Activated CD4-positive, alpha-beta T cell treated with anti-CD3 and anti-CD28 coated beads, Interleukin-2, amount 50 U/mL, for 24 hours (primary cell): ENCODE results near the gene KIF4A.
A peak's percentile ranks its signal among the peaks of the same experiment; 100 is the strongest.

Experiments used
- DNase-seq, 2 donors: peaks; one replicate each; pipeline ENCODE4 v3.0.0-alpha.2; 2020; ENCODE audit warnings: low read depth in 1 of 2, low spot score in 1 of 2

KIF4A gene

GRCh38 chrX:70437921-70438665, 148.2 kb downstream of the KIF4A start:
- DNase-seq, result no peak

GRCh38 chrX:70439016-70439415, 149.1 kb downstream of the KIF4A start:
- no peak for DNase-seq

- no peak for DNase-seq
Observed at GRCh38 chrX:70442224-70442623, 152.3 kb downstream of the KIF4A start.

- no peak for DNase-seq
Observed at GRCh38 chrX:70444326-70444945, 154.5 kb downstream of the KIF4A start, which contains the start of gene DLG3. DLG3 (plus strand) TSS chrX:70444835; CDS start chrX:70445202, 367 bp downstream.

GRCh38 chrX:70444946-70445656, 155.2 kb downstream of the KIF4A start:
- no peak for DNase-seq

DNA sequence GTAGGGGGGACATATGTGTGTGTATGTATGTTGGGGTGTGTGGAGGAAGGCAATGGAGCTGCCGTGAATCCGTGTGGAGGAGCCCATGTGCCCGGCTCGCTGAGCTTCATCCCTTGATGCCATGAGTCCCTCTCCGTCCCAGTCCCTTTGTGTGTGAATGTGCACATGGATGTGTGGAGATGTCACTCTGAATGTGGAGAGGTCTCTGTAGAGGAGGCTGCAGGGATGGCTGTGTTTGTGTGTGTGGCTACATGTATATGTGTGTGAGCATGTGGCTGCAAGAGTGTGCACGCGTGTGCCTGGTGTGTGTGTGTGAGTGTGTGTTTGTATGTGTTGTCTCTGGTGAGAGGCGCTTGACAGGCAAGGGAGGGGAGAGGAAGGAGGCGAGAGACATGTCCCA, 156.0 kb downstream of the KIF4A start:
- DNase-seq, result no peak

DNA sequence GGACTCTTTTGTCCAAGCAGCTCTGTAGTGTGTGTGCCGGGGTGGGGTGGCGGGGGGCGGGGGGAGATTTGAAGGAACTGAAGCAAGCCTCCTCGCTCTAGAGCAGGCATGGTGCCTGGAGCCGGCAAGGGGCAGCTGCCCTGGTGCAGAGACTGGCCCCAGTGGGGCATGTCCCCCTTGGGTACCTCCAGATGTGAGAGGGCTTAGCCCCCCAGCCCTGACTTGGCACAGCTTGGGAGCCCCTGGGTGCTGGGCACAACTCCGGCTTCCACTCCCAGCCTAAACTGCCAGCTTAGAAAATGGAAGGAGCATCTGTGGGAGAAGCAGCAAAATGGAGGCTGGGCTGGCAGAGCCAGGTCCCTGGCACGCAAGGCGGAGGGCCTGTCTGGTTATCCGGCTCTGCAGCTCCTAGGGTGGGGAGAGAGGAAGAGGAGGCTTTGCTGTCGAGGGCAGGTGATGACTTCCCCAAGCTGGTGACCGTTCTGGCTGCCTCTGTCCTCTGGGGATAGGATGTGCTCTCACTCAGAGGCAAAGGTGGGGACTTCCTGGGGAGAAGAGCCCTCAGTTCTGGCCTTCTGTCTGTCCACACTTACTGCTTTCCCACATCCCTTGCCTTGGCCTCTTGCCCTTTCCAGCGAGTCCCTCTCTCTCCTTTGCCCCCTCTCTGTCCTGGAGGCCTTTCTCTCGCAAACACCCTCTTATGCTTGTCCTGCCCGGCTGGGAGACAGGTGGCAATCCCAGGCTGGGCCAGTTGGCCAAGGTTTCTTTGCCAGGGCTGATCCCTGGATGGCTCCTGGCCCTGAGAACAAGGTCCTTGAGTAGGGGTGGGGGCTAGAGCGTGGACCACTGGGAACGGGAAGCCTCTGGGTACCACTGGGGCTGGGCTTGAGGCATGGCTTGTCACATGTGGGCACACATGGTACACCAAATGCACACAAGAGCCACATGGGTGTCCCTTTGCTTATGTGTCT, 156.8 kb downstream of the KIF4A start:
- no peak for DNase-seq

DNA sequence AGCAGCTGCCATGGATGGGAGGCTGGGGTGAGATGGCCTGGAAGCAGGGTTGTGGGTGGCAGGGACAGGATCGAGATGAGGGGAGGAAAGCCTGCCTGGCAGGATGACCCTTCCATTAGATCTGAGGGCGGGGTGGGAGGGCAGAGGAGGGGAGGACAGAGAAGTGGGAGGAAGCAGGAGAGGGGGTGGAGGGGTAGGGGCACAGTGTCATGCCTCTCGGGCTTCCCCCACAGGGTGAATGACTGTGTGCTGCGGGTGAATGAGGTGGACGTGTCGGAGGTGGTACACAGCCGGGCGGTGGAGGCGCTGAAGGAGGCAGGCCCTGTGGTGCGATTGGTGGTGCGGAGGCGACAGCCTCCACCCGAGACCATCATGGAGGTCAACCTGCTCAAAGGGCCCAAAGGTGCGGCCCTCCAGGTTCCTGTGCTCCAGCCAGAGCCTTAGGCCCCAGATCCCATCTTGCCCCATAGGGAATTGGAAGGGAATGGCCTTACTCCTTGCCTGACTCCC, 159.6 kb downstream of the KIF4A start:
- DNase-seq, result no peak

GRCh38 chrX:70452143-70452733, 162.3 kb downstream of the KIF4A start:
- DNase-seq, result peak in 1 of 2 donors; percentile 32

DNA sequence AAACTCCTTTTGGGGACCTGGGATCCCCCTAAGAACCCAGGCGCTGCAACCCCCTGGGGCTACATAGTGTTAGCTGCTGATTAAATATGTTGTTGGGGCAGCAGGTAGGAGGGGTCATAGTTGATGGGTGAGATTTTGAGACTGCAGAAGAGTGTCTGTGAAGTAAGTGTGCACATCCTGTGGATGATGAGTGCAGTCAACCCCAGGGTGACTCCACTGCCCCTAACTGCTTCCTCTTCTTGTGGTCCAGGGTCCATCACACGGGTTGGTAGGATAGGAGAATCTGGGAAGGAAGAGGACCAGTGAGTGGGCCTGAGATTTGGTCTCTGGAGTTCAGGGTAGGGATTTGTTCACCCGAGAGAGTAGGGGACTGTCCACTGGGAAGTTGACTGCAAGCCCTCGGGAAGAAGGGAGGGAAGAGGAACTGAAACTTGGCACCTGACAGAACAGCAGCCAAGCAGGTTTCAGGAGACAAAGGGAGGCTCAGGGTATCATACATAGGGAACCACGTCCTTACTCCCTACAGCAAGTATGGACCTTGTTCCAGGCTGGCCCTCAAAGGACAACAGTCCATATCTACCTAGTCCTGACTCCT, 163.2 kb downstream of the KIF4A start:
- DNase-seq, result no peak

DNA sequence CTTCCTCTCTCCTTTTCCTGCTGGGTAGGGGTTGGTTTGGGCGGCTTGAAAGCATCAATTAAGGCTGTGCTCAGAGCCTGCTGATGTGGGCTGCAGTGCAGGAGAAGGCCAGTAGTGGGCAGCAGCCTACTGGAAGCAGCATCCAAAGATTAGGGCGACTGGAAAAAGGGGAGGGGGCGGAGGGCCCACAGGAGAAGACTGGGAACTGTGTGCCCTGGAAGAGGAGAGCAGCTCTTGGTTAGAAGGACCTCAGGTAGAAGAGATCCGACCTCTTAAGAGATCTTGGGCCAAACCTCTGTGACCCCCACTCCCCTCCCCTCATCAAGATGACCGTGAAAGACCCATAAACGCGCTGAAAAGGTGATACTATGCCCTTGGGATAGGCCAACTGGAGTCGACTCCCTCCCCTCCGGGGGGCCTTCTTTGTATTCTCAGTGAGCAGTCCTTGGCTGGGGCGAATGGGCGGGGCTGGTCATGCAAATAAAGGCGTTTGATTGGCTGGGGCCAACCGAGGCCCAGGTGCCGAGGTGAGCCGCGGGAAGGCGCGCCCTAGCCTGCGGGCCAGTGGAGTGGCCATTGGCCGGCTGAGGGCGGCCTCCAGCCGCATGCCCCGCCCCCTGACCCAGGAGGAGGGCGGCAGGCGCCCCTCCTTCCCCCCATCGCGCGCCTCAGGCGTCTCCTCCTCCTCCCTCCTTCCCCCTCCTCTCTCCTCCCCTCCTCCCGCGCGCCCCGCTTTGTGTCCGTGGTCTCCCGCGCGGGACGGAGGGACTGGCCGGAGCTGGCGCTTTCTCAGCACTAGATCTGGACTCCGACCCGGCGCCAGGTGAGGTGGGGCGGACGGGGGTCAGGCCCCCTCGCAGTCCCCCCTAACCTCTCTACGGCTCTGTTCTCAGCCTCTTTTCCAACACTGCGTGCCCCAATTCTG, 164.8 kb downstream of the KIF4A start:
- DNase-seq, result peak; percentile 26 to 30

GRCh38 chrX:70455366-70456202, 165.7 kb downstream of the KIF4A start:
- DNase-seq, result no peak

DNA sequence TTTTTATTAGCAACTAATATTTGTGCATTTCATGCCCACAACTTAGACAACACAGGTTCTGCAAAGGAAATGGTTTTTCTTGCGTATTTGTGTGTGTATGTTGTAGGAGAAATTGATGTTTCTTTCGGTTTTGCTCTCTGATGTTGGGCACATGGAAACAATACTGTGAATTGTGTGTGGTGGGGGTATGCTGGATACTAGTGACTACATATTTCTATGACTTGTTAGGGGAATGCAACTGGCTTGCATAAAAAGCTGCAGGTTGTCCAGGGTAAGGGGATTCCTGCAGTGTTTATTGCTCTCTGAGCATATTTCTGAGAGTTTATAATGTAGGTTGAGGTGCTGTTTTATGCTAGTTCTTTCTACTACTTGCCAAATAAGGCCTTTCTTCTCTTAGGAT, 166.4 kb downstream of the KIF4A start:
- no peak for DNase-seq

- DNase-seq, result no peak
Observed at GRCh38 chrX:70461026-70461425, 171.1 kb downstream of the KIF4A start.

GRCh38 chrX:70464051-70464450, 174.1 kb downstream of the KIF4A start:
- no peak for DNase-seq

DNA sequence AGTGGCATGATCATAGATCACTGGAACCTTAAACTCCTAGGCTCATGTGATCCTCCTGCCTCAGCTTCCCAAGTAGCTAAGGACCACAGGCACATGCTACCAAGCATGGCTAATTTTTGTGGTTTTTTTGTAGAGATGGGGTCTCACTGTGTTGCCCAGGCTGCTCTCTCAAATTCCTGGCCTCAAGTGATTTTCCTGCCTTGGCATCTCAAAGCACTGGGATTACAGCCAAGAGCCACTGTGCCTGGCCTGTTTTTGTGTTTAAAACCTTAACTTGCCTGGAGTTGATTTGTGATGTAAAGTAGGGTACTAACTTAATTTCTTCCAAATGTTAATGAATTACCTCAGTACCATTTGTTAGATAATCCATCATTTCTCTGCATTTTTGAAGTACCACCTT, 177.1 kb downstream of the KIF4A start:
- DNase-seq, result no peak

DNA sequence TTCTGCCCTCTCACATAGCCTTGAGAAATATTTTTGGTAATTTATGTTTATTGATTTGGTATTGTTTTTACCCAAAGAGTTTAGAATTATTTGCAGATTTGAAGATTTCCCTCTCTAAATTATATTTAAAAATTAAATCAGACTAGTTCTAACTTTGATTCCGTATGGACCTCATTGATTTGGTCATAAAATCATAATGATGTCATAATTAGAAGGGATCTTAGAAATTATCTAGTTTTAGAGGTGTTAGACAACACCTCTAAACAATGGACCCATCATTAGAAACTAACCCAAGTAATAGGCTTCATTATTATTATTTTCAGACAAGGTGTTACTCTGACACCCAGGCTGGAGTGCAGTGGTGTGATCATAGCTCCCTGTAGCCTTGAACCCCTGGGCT, 178.8 kb downstream of the KIF4A start:
- no peak for DNase-seq
